Measurements from ENCODE around the gene PIRT.

Gene PIRT

GRCh38 chr17:10824874-10825273 is 13.0 kb downstream of the PIRT start:
- no peak overlapping the region for H3K27ac ChIP-seq (ENCODE audit: low read depth, low read length, poor library complexity, severe bottlenecking)
- no peaks in the 10 kb centered on the region for H3K4me1 ChIP-seq (ENCODE audit: insufficient read depth, low read length, severe bottlenecking)
- H3K27me3 ChIP-seq (ENCODE audit: insufficient read depth, low read length), result no peaks in the 10 kb centered on the region
- H2AFZ ChIP-seq (ENCODE audit: low read length), result no peak overlapping the region
- H3K36me3 ChIP-seq (ENCODE audit: insufficient read depth, low read length), result no peaks in the 10 kb centered on the region
- TF ChIP-seq CTCF (IDR thresholded peaks at IDR 0.05; ENCODE audit: low read length), result no peak
- TF ChIP-seq EZH2 (IDR thresholded peaks at IDR 0.05; ENCODE audit: borderline replicate concordance, low read length), result no peak
- no peak overlapping the region for H3K9ac ChIP-seq (ENCODE audit: low read length)
- H4K20me1 ChIP-seq (ENCODE audit: insufficient read depth, low read length), result no peaks in the 10 kb centered on the region
- no peaks in the 10 kb centered on the region for H3F3A ChIP-seq (ENCODE audit: insufficient read depth, low read length)
- H3K79me2 ChIP-seq (ENCODE audit: insufficient read depth, low read length), result no peaks in the 10 kb centered on the region
- no peaks in the 10 kb centered on the region for H3K9me2 ChIP-seq (ENCODE audit: low read depth, low read length)
- H3K4me2 ChIP-seq (ENCODE audit: low read length), result no peak overlapping the region
- H3K4me3 ChIP-seq (ENCODE audit: low read depth, low read length, poor library complexity, severe bottlenecking), result no peak overlapping the region
- H3K9me3 ChIP-seq (ENCODE audit: low read length), result no peaks in the 10 kb centered on the region

- no peaks in the 10 kb centered on the region for H3K79me2 ChIP-seq (ENCODE audit: insufficient read depth, low read length)
- no peaks in the 10 kb centered on the region for H4K20me1 ChIP-seq (ENCODE audit: insufficient read depth, low read length)
- no peak overlapping the region for H2AFZ ChIP-seq (ENCODE audit: low read length)
- H3K9me3 ChIP-seq (ENCODE audit: low read length), result no peaks in the 10 kb centered on the region
- H3F3A ChIP-seq (ENCODE audit: insufficient read depth, low read length), result no peaks in the 10 kb centered on the region
- no peak overlapping the region for H3K4me2 ChIP-seq (ENCODE audit: low read length)
- H3K4me3 ChIP-seq (ENCODE audit: low read depth, low read length, poor library complexity, severe bottlenecking), result no peak overlapping the region
- H3K9me2 ChIP-seq (ENCODE audit: low read depth, low read length), result no peaks in the 10 kb centered on the region
- no peaks in the 10 kb centered on the region for H3K36me3 ChIP-seq (ENCODE audit: insufficient read depth, low read length)
- no peak for TF ChIP-seq CTCF (IDR thresholded peaks at IDR 0.05; ENCODE audit: low read length)
- no peak for TF ChIP-seq EZH2 (IDR thresholded peaks at IDR 0.05; ENCODE audit: borderline replicate concordance, low read length)
- H3K9ac ChIP-seq (ENCODE audit: low read length), result no peak overlapping the region
- no peaks in the 10 kb centered on the region for H3K27me3 ChIP-seq (ENCODE audit: insufficient read depth, low read length)
- H3K4me1 ChIP-seq (ENCODE audit: insufficient read depth, low read length, severe bottlenecking), result no peaks in the 10 kb centered on the region
- H3K27ac ChIP-seq (ENCODE audit: low read depth, low read length, poor library complexity, severe bottlenecking), result no peak overlapping the region
Observed at GRCh38 chr17:10821770-10822169, 16.1 kb downstream of the PIRT start.

- no peak overlapping the region for H2AFZ ChIP-seq (ENCODE audit: low read length)
- H3K9me3 ChIP-seq (ENCODE audit: low read length), result no peaks in the 10 kb centered on the region
- no peaks in the 10 kb centered on the region for H3K79me2 ChIP-seq (ENCODE audit: insufficient read depth, low read length)
- no peaks in the 10 kb centered on the region for H3K9me2 ChIP-seq (ENCODE audit: low read depth, low read length)
- H3K9ac ChIP-seq (ENCODE audit: low read length), result no peak overlapping the region
- no peaks in the 10 kb centered on the region for H3K4me1 ChIP-seq (ENCODE audit: insufficient read depth, low read length, severe bottlenecking)
- H3K4me3 ChIP-seq (ENCODE audit: low read depth, low read length, poor library complexity, severe bottlenecking), result no peak overlapping the region
- H4K20me1 ChIP-seq (ENCODE audit: insufficient read depth, low read length), result no peaks in the 10 kb centered on the region
- no peak overlapping the region for H3K4me2 ChIP-seq (ENCODE audit: low read length)
- H3K36me3 ChIP-seq (ENCODE audit: insufficient read depth, low read length), result no peaks in the 10 kb centered on the region
- no peaks in the 10 kb centered on the region for H3K27me3 ChIP-seq (ENCODE audit: insufficient read depth, low read length)
- no peak for TF ChIP-seq EZH2 (IDR thresholded peaks at IDR 0.05; ENCODE audit: borderline replicate concordance, low read length)
- TF ChIP-seq CTCF (IDR thresholded peaks at IDR 0.05; ENCODE audit: low read length), result no peak
- no peaks in the 10 kb centered on the region for H3F3A ChIP-seq (ENCODE audit: insufficient read depth, low read length)
- no peak overlapping the region for H3K27ac ChIP-seq (ENCODE audit: low read depth, low read length, poor library complexity, severe bottlenecking)
Observed at GRCh38 chr17:10821054-10821453, 16.8 kb downstream of the PIRT start.
